K562 (cell line): ENCODE measurements around the gene RPS2. TPM values are rescaled to one million over a fixed set of nuclear protein-coding genes. Genes with fewer than 3 reads are reported as not detected.

Experiments used
- DACH1 ChIP-seq: fragments of 450-650 bp; IDR thresholded peaks from 2 replicates; pipeline ENCODE4 v1.6.1; 2018; ENCODE audit not compliant: partially characterized antibody
- EZH2 ChIP-seq: IDR thresholded peaks from 2 replicates; pipeline ENCODE4 v1.6.1; 2012; ENCODE audit warnings: low read depth, mild to moderate bottlenecking, inconsistent platforms, low read length, borderline replicate concordance
- KDM1A ChIP-seq, 2 experiments: fragments of 450-650 bp; IDR thresholded peaks; 2 replicates each; pipeline ENCODE4 v1.6.1; 2016; ENCODE audit warnings: mild to moderate bottlenecking in 2 of 2
- MNT ChIP-seq, 2 experiments: fragments of 450-650 bp; conservative IDR thresholded peaks; 2 replicates each; pipeline ENCODE4 v1.6.1; 2017; ENCODE audit warnings: mild to moderate bottlenecking in 2 of 2, moderate library complexity in 2 of 2
- SIX5 ChIP-seq, 2 experiments: IDR thresholded peaks; 2 replicates each; pipeline ENCODE4 v1.6.1; 2011; ENCODE audit warnings: low read length in 2 of 2, borderline replicate concordance in 1 of 2, low read depth in 1 of 2, mild to moderate bottlenecking in 1 of 2, moderate library complexity in 1 of 2; ENCODE audit not compliant: insufficient read depth in 1 of 2
- ZBTB43 ChIP-seq: sonication (generic); formaldehyde crosslinking; IDR thresholded peaks from 2 replicates; pipeline ENCODE4 v1.8.0; 2023; ENCODE audit warnings: mild to moderate bottlenecking, missing genetic modification reagents
- polyA plus RNA-seq, 8 experiments: library from polyadenylated mRNA; depleted of rRNA in 4 of 8; stranded (reverse) in 5 of 8; unstranded in 3 of 8; fragments of >200 nt; fragmentation: Nextera tagmentation in 2 of 8; fragmentation: Illumina TruSeq in 1 of 8; extraction: Ambion mirVana in 2 of 8; extraction: Trizol in 1 of 8; gene quantifications; 2 replicates each; pipeline versions ENCODE4 v1.2.1 to v1.2.3, GENCODE V29; 2011 to 2014; ENCODE audit warnings: inconsistent platforms in 1 of 8, missing spikeins in 1 of 8
- total RNA-seq, 7 experiments: library from RNA; depleted of rRNA in 6 of 7; stranded (reverse); fragments of >200 nt in 6 of 7; fragmentation: Illumina TruSeq in 2 of 7; extraction: Trizol in 2 of 7; gene quantifications; 2 replicates each; pipeline versions ENCODE4 v1.2.1 to v1.2.3, GENCODE V29; 2011 to 2021; ENCODE audit warnings: low replicate concordance in 1 of 7
- TF ChIP-seq, protein P1 (sequence below), 2 experiments: fragments of 450-650 bp in 1 of 2; sonication (generic) in 1 of 2; formaldehyde crosslinking in 1 of 2; IDR thresholded peaks; 2 replicates each; pipeline versions ENCODE4 v1.7.1 to v1.9.0; 2016 to 2022; ENCODE audit warnings: inconsistent platforms in 1 of 2, mild to moderate bottlenecking in 1 of 2, missing genetic modification reagents in 1 of 2
- TF ChIP-seq, protein P2 (sequence below): fragments of 250-450 bp; sonication (Bioruptor Pico); IDR thresholded peaks from 2 replicates; pipeline ENCODE4 v1.4.0; 2020; ENCODE audit warnings: mild to moderate bottlenecking, moderate library complexity

Gene RPS2
- total and polyA plus RNA-seq, 9 of the 15 experiments (the other 6 are each of a cell fraction or from before 2014, with no cell fraction given) = 834 to 4,794 (median 3,793) TPM

- TF ChIP-seq DACH1 = peak; percentile 9
- TF ChIP-seq EZH2 = no peak
- no peak for TF ChIP-seq KDM1A (IDR thresholded peaks at IDR 0.05)
- peak in 1 of 2 experiments; percentile 47; a peak in 3 of 4 replicates for TF ChIP-seq MNT (conservative IDR thresholded peaks at IDR 0.05)
- TF ChIP-seq, protein P1, sequence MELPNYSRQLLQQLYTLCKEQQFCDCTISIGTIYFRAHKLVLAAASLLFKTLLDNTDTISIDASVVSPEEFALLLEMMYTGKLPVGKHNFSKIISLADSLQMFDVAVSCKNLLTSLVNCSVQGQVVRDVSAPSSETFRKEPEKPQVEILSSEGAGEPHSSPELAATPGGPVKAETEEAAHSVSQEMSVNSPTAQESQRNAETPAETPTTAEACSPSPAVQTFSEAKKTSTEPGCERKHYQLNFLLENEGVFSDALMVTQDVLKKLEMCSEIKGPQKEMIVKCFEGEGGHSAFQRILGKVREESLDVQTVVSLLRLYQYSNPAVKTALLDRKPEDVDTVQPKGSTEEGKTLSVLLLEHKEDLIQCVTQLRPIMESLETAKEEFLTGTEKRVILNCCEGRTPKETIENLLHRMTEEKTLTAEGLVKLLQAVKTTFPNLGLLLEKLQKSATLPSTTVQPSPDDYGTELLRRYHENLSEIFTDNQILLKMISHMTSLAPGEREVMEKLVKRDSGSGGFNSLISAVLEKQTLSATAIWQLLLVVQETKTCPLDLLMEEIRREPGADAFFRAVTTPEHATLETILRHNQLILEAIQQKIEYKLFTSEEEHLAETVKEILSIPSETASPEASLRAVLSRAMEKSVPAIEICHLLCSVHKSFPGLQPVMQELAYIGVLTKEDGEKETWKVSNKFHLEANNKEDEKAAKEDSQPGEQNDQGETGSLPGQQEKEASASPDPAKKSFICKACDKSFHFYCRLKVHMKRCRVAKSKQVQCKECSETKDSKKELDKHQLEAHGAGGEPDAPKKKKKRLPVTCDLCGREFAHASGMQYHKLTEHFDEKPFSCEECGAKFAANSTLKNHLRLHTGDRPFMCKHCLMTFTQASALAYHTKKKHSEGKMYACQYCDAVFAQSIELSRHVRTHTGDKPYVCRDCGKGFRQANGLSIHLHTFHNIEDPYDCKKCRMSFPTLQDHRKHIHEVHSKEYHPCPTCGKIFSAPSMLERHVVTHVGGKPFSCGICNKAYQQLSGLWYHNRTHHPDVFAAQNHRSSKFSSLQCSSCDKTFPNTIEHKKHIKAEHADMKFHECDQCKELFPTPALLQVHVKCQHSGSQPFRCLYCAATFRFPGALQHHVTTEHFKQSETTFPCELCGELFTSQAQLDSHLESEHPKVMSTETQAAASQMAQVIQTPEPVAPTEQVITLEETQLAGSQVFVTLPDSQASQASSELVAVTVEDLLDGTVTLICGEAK (IDR thresholded peaks at IDR 0.05) = 0 out of 2 replicates have a peak, but pooled peaks have one; percentile 30
- TF ChIP-seq, protein P1 (CRISPR knock-in tag; IDR thresholded peaks at IDR 0.05) = no peak
- TF ChIP-seq SIX5 (IDR thresholded peaks at IDR 0.05; ENCODE audit: borderline replicate concordance in 1 of 2, insufficient read depth in 1 of 2, low read depth in 1 of 2, low read length in 2 of 2) = no peak
- no peak for TF ChIP-seq ZBTB43 (CRISPR knock-in tag)
- TF ChIP-seq, protein P2, sequence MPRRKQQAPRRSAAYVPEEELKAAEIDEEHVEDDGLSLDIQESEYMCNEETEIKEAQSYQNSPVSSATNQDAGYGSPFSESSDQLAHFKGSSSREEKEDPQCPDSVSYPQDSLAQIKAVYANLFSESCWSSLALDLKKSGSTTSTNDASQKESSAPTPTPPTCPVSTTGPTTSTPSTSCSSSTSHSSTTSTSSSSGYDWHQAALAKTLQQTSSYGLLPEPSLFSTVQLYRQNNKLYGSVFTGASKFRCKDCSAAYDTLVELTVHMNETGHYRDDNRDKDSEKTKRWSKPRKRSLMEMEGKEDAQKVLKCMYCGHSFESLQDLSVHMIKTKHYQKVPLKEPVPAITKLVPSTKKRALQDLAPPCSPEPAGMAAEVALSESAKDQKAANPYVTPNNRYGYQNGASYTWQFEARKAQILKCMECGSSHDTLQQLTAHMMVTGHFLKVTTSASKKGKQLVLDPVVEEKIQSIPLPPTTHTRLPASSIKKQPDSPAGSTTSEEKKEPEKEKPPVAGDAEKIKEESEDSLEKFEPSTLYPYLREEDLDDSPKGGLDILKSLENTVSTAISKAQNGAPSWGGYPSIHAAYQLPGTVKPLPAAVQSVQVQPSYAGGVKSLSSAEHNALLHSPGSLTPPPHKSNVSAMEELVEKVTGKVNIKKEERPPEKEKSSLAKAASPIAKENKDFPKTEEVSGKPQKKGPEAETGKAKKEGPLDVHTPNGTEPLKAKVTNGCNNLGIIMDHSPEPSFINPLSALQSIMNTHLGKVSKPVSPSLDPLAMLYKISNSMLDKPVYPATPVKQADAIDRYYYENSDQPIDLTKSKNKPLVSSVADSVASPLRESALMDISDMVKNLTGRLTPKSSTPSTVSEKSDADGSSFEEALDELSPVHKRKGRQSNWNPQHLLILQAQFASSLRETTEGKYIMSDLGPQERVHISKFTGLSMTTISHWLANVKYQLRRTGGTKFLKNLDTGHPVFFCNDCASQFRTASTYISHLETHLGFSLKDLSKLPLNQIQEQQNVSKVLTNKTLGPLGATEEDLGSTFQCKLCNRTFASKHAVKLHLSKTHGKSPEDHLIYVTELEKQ = no peak
Observed at GRCh38 chr16:1992704-1993317, 28.2 kb upstream of the RPS2 start (continued).
